Measurements from ENCODE around the gene ADAM19.

The ADAM19 gene

GRCh38 chr5:157460921-157461792 is 114.4 kb downstream of the ADAM19 start:
- no peak overlapping the region for H2AFZ ChIP-seq (ENCODE audit: low read depth, low read length)
- no peak overlapping the region for H3K9ac ChIP-seq (ENCODE audit: low read length)
- H3K4me3 ChIP-seq (ENCODE audit: low read length), result peak overlapping the region; percentile 85; the same call in 1 of the 2 replicates
- H4K20me1 ChIP-seq (ENCODE audit: insufficient read depth, low read length), result no peaks in the 10 kb centered on the region
- H3K27ac ChIP-seq (ENCODE audit: low read length), result no peak overlapping the region
- H3K4me2 ChIP-seq (ENCODE audit: low read length), result peak overlapping the region; percentile 97
- no peak for TF ChIP-seq CTCF (IDR thresholded peaks at IDR 0.05; ENCODE audit: low read depth, low read length)
- TF ChIP-seq EZH2phosphoT487 (IDR thresholded peaks at IDR 0.05; ENCODE audit: low read depth), result no peak
- H3K4me1 ChIP-seq (ENCODE audit: low read length), result peaks cover 25% of the 10 kb centered on the region
- H3K27me3 ChIP-seq (ENCODE audit: low read depth, low read length), result peaks cover 14% of the 10 kb centered on the region
- no peaks in the 10 kb centered on the region for H3K36me3 ChIP-seq (replicated peaks; ENCODE audit: low read depth, low read length)
- no peaks in the 10 kb centered on the region for H3K79me2 ChIP-seq (ENCODE audit: low read length)
- H3K9me3 ChIP-seq (ENCODE audit: insufficient read depth, low read length), result no peaks in the 10 kb centered on the region

- H3K36me3 ChIP-seq (replicated peaks; ENCODE audit: low read depth, low read length), result no peaks in the 10 kb centered on the region
- H3K4me2 ChIP-seq (ENCODE audit: low read length), result peak within 1 kb of the TSS; percentile 97
- no peaks in the 10 kb centered on the region for H4K20me1 ChIP-seq (ENCODE audit: insufficient read depth, low read length)
- peak within 1 kb of the TSS; percentile 85 for H3K4me3 ChIP-seq (ENCODE audit: low read length)
- peak within 1 kb of the TSS; percentile 61 for H3K9ac ChIP-seq (ENCODE audit: low read length)
- peaks cover 14% of the 10 kb centered on the region for H3K27me3 ChIP-seq (ENCODE audit: low read depth, low read length)
- TF ChIP-seq CTCF (IDR thresholded peaks at IDR 0.05; ENCODE audit: low read depth, low read length) (no peak), EZH2phosphoT487 (IDR thresholded peaks at IDR 0.05; ENCODE audit: low read depth) (no peak)
- H3K9me3 ChIP-seq (ENCODE audit: insufficient read depth, low read length), result no peaks in the 10 kb centered on the region
- no peak within 1 kb of the TSS for H3K27ac ChIP-seq (ENCODE audit: low read length)
- peak within 1 kb of the TSS; percentile 64; the same call in 1 of the 2 replicates for H2AFZ ChIP-seq (ENCODE audit: low read depth, low read length)
- no peaks in the 10 kb centered on the region for H3K79me2 ChIP-seq (ENCODE audit: low read length)
- H3K4me1 ChIP-seq (ENCODE audit: low read length), result peaks cover 22% of the 10 kb centered on the region
These were observed 115.6 kb downstream of the ADAM19 start, which contains the start of gene NIPAL4 for GRCh38 chr5:157459715-157460599. NIPAL4 (plus strand) TSS chr5:157460213; CDS start chr5:157460321, 108 bp downstream.

- H3K27me3 ChIP-seq (ENCODE audit: low read depth, low read length), result peaks cover 14% of the 10 kb centered on the region
- no peaks in the 10 kb centered on the region for H3K9me3 ChIP-seq (ENCODE audit: insufficient read depth, low read length)
- TF ChIP-seq EZH2phosphoT487 (IDR thresholded peaks at IDR 0.05; ENCODE audit: low read depth), result no peak
- no peak for TF ChIP-seq CTCF (IDR thresholded peaks at IDR 0.05; ENCODE audit: low read depth, low read length)
- no peak overlapping the region for H3K9ac ChIP-seq (ENCODE audit: low read length)
- no peak overlapping the region for H3K4me2 ChIP-seq (ENCODE audit: low read length)
- H3K4me3 ChIP-seq (ENCODE audit: low read length), result no peak overlapping the region
- H3K4me1 ChIP-seq (ENCODE audit: low read length), result peaks cover 10% of the 10 kb centered on the region
- no peaks in the 10 kb centered on the region for H3K36me3 ChIP-seq (replicated peaks; ENCODE audit: low read depth, low read length)
- H3K27ac ChIP-seq (ENCODE audit: low read length), result no peak overlapping the region
- H4K20me1 ChIP-seq (ENCODE audit: insufficient read depth, low read length), result no peaks in the 10 kb centered on the region
- no peaks in the 10 kb centered on the region for H3K79me2 ChIP-seq (ENCODE audit: low read length)
- no peak overlapping the region for H2AFZ ChIP-seq (ENCODE audit: low read depth, low read length)
These were observed 116.7 kb downstream of the ADAM19 start for GRCh38 chr5:157458835-157459234.

- Histone ChIP-seq H3K79me2 (ENCODE audit: low read length) (no peaks in the 10 kb centered on the region), H2AFZ (ENCODE audit: low read depth, low read length) (no peak overlapping the region), H3K27ac (ENCODE audit: low read length) (no peak overlapping the region), H3K4me2 (ENCODE audit: low read length) (no peak overlapping the region), H3K9me3 (ENCODE audit: insufficient read depth, low read length) (no peaks in the 10 kb centered on the region), H3K27me3 (ENCODE audit: low read depth, low read length) (peaks cover 14% of the 10 kb centered on the region), H3K9ac (ENCODE audit: low read length) (no peak overlapping the region), H3K4me3 (ENCODE audit: low read length) (no peak overlapping the region), H4K20me1 (ENCODE audit: insufficient read depth, low read length) (no peaks in the 10 kb centered on the region), H3K36me3 (replicated peaks; ENCODE audit: low read depth, low read length) (no peaks in the 10 kb centered on the region), H3K4me1 (ENCODE audit: low read length) (peaks cover 4% of the 10 kb centered on the region)
- TF ChIP-seq CTCF (IDR thresholded peaks at IDR 0.05; ENCODE audit: low read depth, low read length) (no peak), EZH2phosphoT487 (IDR thresholded peaks at IDR 0.05; ENCODE audit: low read depth) (no peak)
These were observed 118.2 kb downstream of the ADAM19 start for GRCh38 chr5:157457391-157457790.

Data from OCI-LY3 (cell line).